Putamen (tissue), 1 donor: ENCODE results near the gene XAB2.
"Not testable (repeated sequence)": the region's sequence is repeated elsewhere in the genome, so short reads cannot be mapped to it uniquely, and the experiment has no call there.

ENCODE experiments used
- DNase-seq: peaks from one replicate; pipeline ENCODE4 v3.0.0-alpha.2; 2016; ENCODE audit warnings: low spot score

XAB2 gene

GRCh38 chr19:7648265-7649014 is 19.1 kb upstream of the XAB2 start:
- no peak for DNase-seq

- DNase-seq, result no peak
These were observed 17.8 kb upstream of the XAB2 start for GRCh38 chr19:7647156-7647555.

GRCh38 chr19:7646426-7646700 is 17.0 kb upstream of the XAB2 start:
- no peak for DNase-seq

GRCh38 chr19:7645656-7646425 is 16.5 kb upstream of the XAB2 start:
- no peak for DNase-seq

GRCh38 chr19:7645163-7645562 is 15.8 kb upstream of the XAB2 start:
- DNase-seq, result no peak

- no peak for DNase-seq
These were observed 15.2 kb upstream of the XAB2 start for GRCh38 chr19:7644550-7644877.

- not testable (repeated sequence) for DNase-seq
These were observed 14.5 kb upstream of the XAB2 start for GRCh38 chr19:7643629-7644549.

GRCh38 chr19:7643031-7643415 is 13.7 kb upstream of the XAB2 start:
- DNase-seq, result no peak

GRCh38 chr19:7642295-7643030 is 13.1 kb upstream of the XAB2 start:
- DNase-seq, result no peak

- no peak for DNase-seq
These were observed 12.2 kb upstream of the XAB2 start for GRCh38 chr19:7641290-7642276.

- no peak for DNase-seq
These were observed 11.5 kb upstream of the XAB2 start for GRCh38 chr19:7640803-7641202.

- no peak for DNase-seq
These were observed 10.6 kb upstream of the XAB2 start for GRCh38 chr19:7639863-7640348.

- no peak for DNase-seq
These were observed 9.6 kb upstream of the XAB2 start for GRCh38 chr19:7638802-7639465.

- DNase-seq, result no peak
These were observed 8.3 kb upstream of the XAB2 start for GRCh38 chr19:7637374-7638256.

- no peak for DNase-seq
These were observed 7.5 kb upstream of the XAB2 start, which contains the start of gene STXBP2 for GRCh38 chr19:7636691-7637373. TSS of gene STXBP2 (plus strand) at chr19:7637110. CDS start at chr19:7637150, 40 bp downstream.

- DNase-seq, result no peak
These were observed 7.0 kb upstream of the XAB2 start for GRCh38 chr19:7636317-7636690.

GRCh38 chr19:7635670-7636069 is 6.3 kb upstream of the XAB2 start:
- DNase-seq, result no peak

- no peak for DNase-seq
These were observed 4.4 kb upstream of the XAB2 start, which contains the start of gene PCP2 for GRCh38 chr19:7633698-7634097. TSS of gene PCP2 (minus strand) at chr19:7633719. CDS start at chr19:7633457, 262 bp downstream.
